Motor neuron (in vitro differentiated cells): Measurements from ENCODE around the gene MYH4. TPM values are rescaled to one million over a fixed set of nuclear protein-coding genes. Genes with fewer than 3 reads are reported as not detected.
A peak's percentile ranks its signal among the peaks of the same experiment; 100 is the strongest.

ENCODE experiments used
- ATAC-seq, 8 experiments: fragments of 200-7000 bp; cut with Tn5 transposase; replicated peaks in 6 of 8; 2 replicates each; pipeline ENCODE4 v1.8.0; 2021; ENCODE audit warnings: mild to moderate bottlenecking in 8 of 8, moderate library complexity in 8 of 8
- H3K27ac ChIP-seq, 2 donors: fragments of 250-450 bp; sonication (Bioruptor Pico); 2 replicates each; pipeline ENCODE4 v1.9.0; 2021; ENCODE audit warnings: antibody characterized with exemption in 2 of 2, mild to moderate bottlenecking in 2 of 2, moderate library complexity in 1 of 2
- H3K4me1 ChIP-seq, 2 donors: fragments of 250-450 bp; sonication (Bioruptor Pico); replicated peaks in 1 of 2; 2 replicates each; pipeline ENCODE4 v1.6.1; 2021; ENCODE audit warnings: antibody characterized with exemption in 2 of 2, mild to moderate bottlenecking in 2 of 2, moderate library complexity in 1 of 2
- H3K4me3 ChIP-seq, 5 donors: fragments of 250-450 bp; sonication (Bioruptor Pico); 2 replicates each; pipeline ENCODE4 v1.9.0; 2021; ENCODE audit warnings: antibody characterized with exemption in 5 of 5, mild to moderate bottlenecking in 5 of 5, moderate library complexity in 4 of 5
- WGBS, 10 experiments: fragments of 450-650 bp; shearing (Covaris generic); methylation state at CpG; one replicate each; pipeline ENCODE4 v1.0.0; 2022; 5-methylcytosine and 5-hydroxymethylcytosine counted together
- in situ Hi-C, 9 experiments: fragments of 400-800 bp; cut with MboI; loops; one replicate each; pipeline ENCODE4 v1.15.0; 2021; ENCODE audit warnings: low sequenced_read_pairs in 9 of 9, low pct_unique_long_range_greater_than_20kb in 2 of 9; ENCODE audit not compliant: unreplicated experiment in 9 of 9
- total RNA-seq, 8 experiments: library from RNA; unstranded; fragments of 300-600 nt; gene quantifications; 2 replicates each; pipeline versions ENCODE4 v1.2.3 to v1.2.4, GENCODE V29; 2022

The MYH4 gene
- total RNA-seq, 8 experiments from 2014 or later, result 0.05 TPM; not detected in 7

GRCh38 chr17:10460062-10460461 lies 9.3 kb downstream of the MYH4 start:
- H3K27ac ChIP-seq, result no peak overlapping the region
- no peak overlapping the region for H3K4me3 ChIP-seq
- in situ Hi-C loops, result no loop called here
- WGBS, 10 experiments, result 0 to 100% (median 86%) methylated on average over 1 to 4 of the region's 4 CpGs; no CpG with 5 or more reads in 2 of the 10 experiments
- no peaks in the 10 kb centered on the region for H3K4me1 ChIP-seq
- ATAC-seq, result no peak

GRCh38 chr17:10458701-10459100 lies 10.7 kb downstream of the MYH4 start:
- Histone ChIP-seq H3K27ac (no peak overlapping the region), H3K4me1 (no peaks in the 10 kb centered on the region), H3K4me3 (no peak overlapping the region)
- 0 to 83% (median 49%) methylated on average over 1 to 3 of the region's 3 CpGs; no CpG with 5 or more reads in 1 of the 10 experiments for WGBS, 10 experiments
- ATAC-seq, result no peak
- in situ Hi-C loops, result no loop called here

DNA sequence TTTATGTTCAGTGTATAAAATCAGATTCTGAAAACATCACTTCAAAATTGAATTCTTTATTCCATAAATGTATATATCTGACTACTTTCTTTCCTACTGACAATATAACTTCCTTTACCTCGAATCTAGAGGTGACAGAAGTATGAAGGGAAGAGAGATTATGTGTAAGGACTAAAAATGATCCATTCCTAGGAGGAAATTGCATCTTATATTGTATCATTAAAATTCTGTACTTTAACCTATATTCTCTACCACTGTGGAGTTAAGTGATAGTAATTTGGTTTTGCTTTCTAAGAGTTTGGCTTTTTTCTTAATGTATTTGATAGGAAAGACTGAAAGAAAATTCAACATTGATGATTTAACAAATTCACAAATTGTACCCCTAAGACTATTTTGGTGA lies 11.4 kb downstream of the MYH4 start:
- Histone ChIP-seq H3K4me1 (no peaks in the 10 kb centered on the region), H3K27ac (no peak overlapping the region), H3K4me3 (no peak overlapping the region)
- WGBS, 10 experiments, result 0 to 33% (median 9%) methylated on average over 1 of the region's 1 CpG; no CpG with 5 or more reads in 2 of the 10 experiments
- in situ Hi-C loops, result no loop called here
- ATAC-seq, result no peak

DNA sequence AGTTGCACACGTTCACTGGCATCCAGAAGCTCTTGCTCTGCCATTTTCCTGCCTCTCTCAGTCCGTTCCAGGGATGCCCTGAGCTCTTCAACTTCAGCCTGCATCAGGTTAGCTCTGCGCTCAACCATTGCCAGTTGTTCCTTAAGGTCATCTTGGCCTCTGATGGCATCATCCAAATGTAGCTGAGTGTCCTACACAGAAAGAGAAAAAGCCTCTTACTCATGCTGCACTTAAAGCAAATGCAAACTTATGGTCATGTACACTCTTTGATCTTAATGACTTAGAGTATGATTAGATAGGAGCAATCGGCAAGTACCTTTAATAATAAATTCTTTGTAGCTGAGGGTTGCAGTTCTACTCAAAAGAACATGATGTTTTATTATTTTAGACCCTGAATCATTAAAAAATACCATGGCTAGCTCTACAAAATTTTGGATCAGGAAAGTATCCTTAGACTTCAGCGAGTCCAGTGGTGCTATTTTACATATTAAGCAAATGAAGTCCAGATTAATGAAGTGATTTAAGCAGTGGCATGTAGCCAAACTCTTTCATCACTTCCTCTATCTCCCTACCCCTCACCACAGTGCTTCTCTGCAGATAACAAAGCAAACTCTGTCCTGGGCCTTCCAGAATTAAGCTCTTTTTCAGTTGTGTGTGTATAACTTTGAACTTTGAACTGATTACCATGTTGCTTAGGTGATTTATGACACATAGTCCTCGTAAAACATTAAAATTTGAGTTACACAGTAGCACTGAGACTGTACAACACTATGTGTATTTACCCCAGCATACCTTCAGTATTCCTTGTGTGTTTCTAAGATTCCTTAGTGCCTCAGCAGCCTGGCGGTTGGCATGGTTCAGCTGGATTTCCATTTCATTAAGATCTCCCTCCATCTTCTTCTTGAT lies 22.1 kb downstream of the MYH4 start:
- no peak overlapping the region for H3K27ac ChIP-seq
- in situ Hi-C loops, result no loop called here
- ATAC-seq, result no peak
- no peak overlapping the region for H3K4me3 ChIP-seq
- H3K4me1 ChIP-seq, result no peaks in the 10 kb centered on the region
- WGBS, 10 experiments, result 13 to 95% (median 68%) methylated on average over 2 to 7 of the region's 7 CpGs; no CpG with 5 or more reads in 1 of the 10 experiments

- Histone ChIP-seq H3K4me1 (no peaks in the 10 kb centered on the region), H3K4me3 (no peak overlapping the region), H3K27ac (no peak overlapping the region)
- no peak for ATAC-seq
- 0 to 60% (median 46%) methylated on average over 1 of the region's 1 CpG; no CpG with 5 or more reads in 4 of the 10 experiments for WGBS, 10 experiments
- in situ Hi-C loops, result no loop called here
Measured at GRCh38 chr17:10439816-10440215, 29.5 kb downstream of the MYH4 start.

DNA sequence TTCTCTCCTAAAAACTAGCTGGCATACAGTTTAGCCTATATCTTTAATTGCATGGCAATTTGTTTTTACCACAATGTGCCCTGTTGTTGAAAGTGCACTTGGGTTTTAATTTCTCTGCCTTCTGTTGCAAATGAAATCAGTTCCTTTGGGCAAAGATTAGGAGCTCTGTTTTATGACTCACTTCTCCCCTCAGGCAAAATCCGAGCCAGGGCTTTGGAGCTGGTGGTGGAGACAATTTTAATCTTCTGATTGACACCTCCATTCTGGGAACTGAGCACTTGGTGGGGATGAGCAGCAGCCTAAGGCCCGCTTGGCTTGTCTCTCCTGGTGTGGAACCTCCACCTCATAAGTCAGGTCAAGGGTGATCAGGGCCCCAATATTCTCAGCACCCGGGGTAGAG lies 34.3 kb downstream of the MYH4 start:
- Histone ChIP-seq H3K4me1 (no peaks in the 10 kb centered on the region), H3K4me3 (no peak overlapping the region), H3K27ac (no peak overlapping the region)
- in situ Hi-C loops, result no loop called here
- peak in 2 of 8 experiments; percentile 26 to 68 for ATAC-seq
- 20 to 86% (median 71%) methylated on average over 1 to 3 of the region's 3 CpGs; no CpG with 5 or more reads in 5 of the 10 experiments for WGBS, 10 experiments

DNA sequence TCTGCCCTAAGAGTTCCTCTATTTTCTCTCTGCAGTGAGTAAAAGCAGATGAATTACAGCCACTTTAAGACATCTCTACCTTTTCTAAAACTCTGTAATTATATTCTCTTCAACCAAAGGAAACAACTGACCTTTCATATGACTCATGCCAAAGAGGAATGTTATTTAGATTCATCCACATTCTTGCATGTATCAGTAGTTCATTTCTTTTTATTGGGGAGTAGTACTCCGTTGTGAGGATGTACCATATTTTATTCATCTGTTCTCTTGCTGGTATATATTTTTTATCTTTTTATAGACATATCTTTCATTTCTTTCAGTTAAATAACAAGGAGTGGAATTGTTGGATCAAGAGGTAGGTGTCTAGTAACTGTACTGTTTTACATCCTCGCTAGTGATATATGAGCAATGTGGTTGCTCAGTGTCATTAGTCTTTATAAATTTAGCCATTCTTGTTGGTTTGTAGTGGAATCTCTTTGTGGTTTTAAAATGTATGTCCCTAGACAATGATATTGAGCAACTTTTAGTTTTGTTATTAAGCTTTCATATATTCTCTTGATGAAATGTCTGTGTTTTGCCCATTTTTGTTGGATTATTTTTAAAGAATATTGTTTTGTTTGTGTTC lies 39.8 kb downstream of the MYH4 start:
- Histone ChIP-seq H3K27ac (no peak overlapping the region), H3K4me3 (no peak overlapping the region), H3K4me1 (no peaks in the 10 kb centered on the region)
- peak in 2 of 8 experiments; percentile 79 to 88 for ATAC-seq
- 22 to 93% (median 67%) methylated on average over 2 of the region's 2 CpGs; no CpG with 5 or more reads in 1 of the 10 experiments for WGBS, 10 experiments
- in situ Hi-C loops, result no loop called here

- no peak overlapping the region for H3K4me3 ChIP-seq
- no peaks in the 10 kb centered on the region for H3K4me1 ChIP-seq
- no peak for ATAC-seq
- in situ Hi-C loops, result no loop called here
- H3K27ac ChIP-seq, result no peak overlapping the region
- WGBS, 10 experiments, result 40 to 100% (median 76%) methylated on average over 1 to 2 of the region's 2 CpGs; no CpG with 5 or more reads in 1 of the 10 experiments
Measured at GRCh38 chr17:10428781-10429180, 40.6 kb downstream of the MYH4 start.

- WGBS, 10 experiments, result 10 to 100% (median 80%) methylated on average over 1 to 6 of the region's 7 CpGs; no CpG with 5 or more reads in 2 of the 10 experiments
- no peak for ATAC-seq
Measured at GRCh38 chr17:10421900-10422542, 47.3 kb downstream of the MYH4 start, which contains the start of gene MYH8. Gene MYH8, minus strand, starts transcription at chr17:10421950. Its CDS starts 1,723 bp downstream, at chr17:10420227.

DNA sequence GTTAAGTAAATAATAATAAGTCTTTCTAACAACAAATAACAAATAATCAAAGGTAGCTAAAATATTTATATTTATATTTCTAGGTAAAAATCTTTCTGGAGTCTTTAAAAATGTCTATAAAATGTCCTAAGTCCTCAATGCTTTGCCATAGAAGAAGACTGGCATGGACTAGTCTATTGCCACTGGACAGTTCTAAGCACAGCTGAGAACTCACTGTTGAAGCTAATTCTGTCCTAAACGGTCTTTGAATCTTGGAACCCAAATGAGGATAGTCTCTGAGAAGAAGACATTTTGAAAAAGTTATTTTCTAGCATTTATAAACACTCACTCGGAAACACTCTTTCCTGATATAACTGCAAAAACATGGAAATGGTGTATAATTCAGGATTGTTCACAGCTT lies 48.1 kb downstream of the MYH4 start:
- WGBS, 10 experiments, result 26 to 100% (median 61%) methylated on average over 1 to 2 of the region's 2 CpGs; no CpG with 5 or more reads in 2 of the 10 experiments
- in situ Hi-C loops, result loop anchor here in 1 of 9 experiments (25.0 kb wide), 1 partner anchor 91 kb away; the partner anchor contains the start of gene MYH1
- no peak overlapping the region for H3K4me3 ChIP-seq
- no peak overlapping the region for H3K27ac ChIP-seq
- H3K4me1 ChIP-seq, result no peaks in the 10 kb centered on the region
- ATAC-seq, result no peak

More at GRCh38 chr17:10421900-10422542, 47.3 kb downstream of the MYH4 start, which contains the start of gene MYH8:
- Histone ChIP-seq H3K4me1 (no peaks in the 10 kb centered on the region), H3K27ac (no peak within 1 kb of the TSS), H3K4me3 (no peak within 1 kb of the TSS)
- in situ Hi-C loops, result loop anchor here in 1 of 9 experiments (25.0 kb wide), 1 partner anchor 90 kb away; the partner anchor contains the start of gene MYH1

DNA sequence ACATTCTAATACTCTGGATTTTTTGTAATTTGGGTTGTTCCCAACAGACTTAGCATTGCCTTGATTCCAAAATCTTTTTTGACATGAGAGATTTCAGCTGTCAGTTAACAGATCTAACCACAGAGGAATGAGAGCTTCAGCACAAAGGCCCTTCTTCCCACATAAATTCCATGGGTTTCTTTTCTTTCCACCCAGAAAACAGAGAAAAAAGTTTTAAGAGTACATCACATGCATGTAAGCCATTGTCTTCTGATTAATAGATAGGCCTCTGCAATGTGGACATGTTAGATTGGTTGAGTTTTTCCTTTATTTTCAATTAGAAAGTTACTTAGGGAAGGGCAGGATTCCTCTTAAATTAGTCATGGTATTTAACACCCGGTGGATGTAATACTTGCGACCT lies 48.5 kb downstream of the MYH4 start:
- no peaks in the 10 kb centered on the region for H3K4me1 ChIP-seq
- no peak overlapping the region for H3K4me3 ChIP-seq
- H3K27ac ChIP-seq, result no peak overlapping the region
- no peak for ATAC-seq
- in situ Hi-C loops, result loop anchor here in 1 of 9 experiments (25.0 kb wide), 1 partner anchor 91 kb away; the partner anchor contains the start of gene MYH1
- 33 to 100% (median 79%) methylated on average over 1 to 2 of the region's 2 CpGs; no CpG with 5 or more reads in 2 of the 10 experiments for WGBS, 10 experiments

DNA sequence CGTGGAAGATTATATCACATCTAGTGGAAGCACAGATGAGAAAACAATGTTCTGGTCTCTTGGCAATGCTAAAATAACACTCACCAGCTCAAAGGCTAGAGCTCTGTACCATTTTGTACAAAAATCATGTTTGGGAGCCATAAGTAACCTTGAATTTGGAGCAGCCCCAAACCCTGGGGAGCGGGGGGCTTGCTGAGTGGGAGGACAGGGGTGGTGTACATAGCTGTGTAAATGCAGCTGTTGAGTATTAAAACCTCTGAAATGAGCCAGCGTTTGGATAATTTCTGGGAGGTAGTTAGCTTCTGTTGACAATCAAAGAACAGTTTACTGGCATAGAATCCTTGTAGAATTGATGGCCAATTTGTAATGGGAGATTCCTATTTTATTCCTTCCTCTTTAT lies 51.9 kb downstream of the MYH4 start:
- Histone ChIP-seq H3K4me3 (no peak overlapping the region), H3K27ac (no peak overlapping the region), H3K4me1 (no peaks in the 10 kb centered on the region)
- 3 to 100% (median 73%) methylated on average over 1 to 3 of the region's 3 CpGs; no CpG with 5 or more reads in 1 of the 10 experiments for WGBS, 10 experiments
- in situ Hi-C loops, result loop anchor here in 1 of 9 experiments (25.0 kb wide), 1 partner anchor 95 kb away; the partner anchor contains the start of gene MYH1
- ATAC-seq, result no peak
